Ishikawa (cell line): ENCODE results near the gene NTNG1.

Experiments used
- CEBPB ChIP-seq: IDR thresholded peaks from 2 replicates; pipeline ENCODE4 v1.6.1; 2012
- CREB1 ChIP-seq: IDR thresholded peaks from 2 replicates; pipeline ENCODE4 v1.6.1; 2012; ENCODE audit warnings: low read depth
- EGR1 ChIP-seq: IDR thresholded peaks from 2 replicates; pipeline ENCODE4 v1.6.1; 2012
- EP300 ChIP-seq: IDR thresholded peaks from 2 replicates; pipeline ENCODE4 v1.6.1; 2012; ENCODE audit warnings: borderline replicate concordance
- FOXM1 ChIP-seq: IDR thresholded peaks from 2 replicates; pipeline ENCODE4 v1.6.1; 2012; ENCODE audit warnings: low read depth, borderline replicate concordance
- MAX ChIP-seq: IDR thresholded peaks from 2 replicates; pipeline ENCODE4 v1.6.1; 2012
- NFIC ChIP-seq: IDR thresholded peaks from 2 replicates; pipeline ENCODE4 v1.6.1; 2012
- RAD21 ChIP-seq: IDR thresholded peaks from 2 replicates; pipeline ENCODE4 v1.6.1; 2012; ENCODE audit warnings: low read depth
- REST ChIP-seq: IDR thresholded peaks from 2 replicates; pipeline ENCODE4 v1.6.1; 2012; ENCODE audit warnings: low read depth, mild to moderate bottlenecking
- TAF1 ChIP-seq: IDR thresholded peaks from 2 replicates; pipeline ENCODE4 v1.6.1; 2012; ENCODE audit warnings: low read depth, mild to moderate bottlenecking
- TCF12 ChIP-seq: IDR thresholded peaks from 2 replicates; pipeline ENCODE4 v1.6.1; 2012; ENCODE audit warnings: low read depth
- TEAD4 ChIP-seq: IDR thresholded peaks from 2 replicates; pipeline ENCODE4 v1.6.1; 2012
- USF1 ChIP-seq: IDR thresholded peaks from 2 replicates; pipeline ENCODE4 v1.6.1; 2012
- YY1 ChIP-seq: IDR thresholded peaks from 2 replicates; pipeline ENCODE4 v1.6.1; 2012; ENCODE audit warnings: low read depth
- ZBTB7A ChIP-seq: IDR thresholded peaks from 2 replicates; pipeline ENCODE4 v1.6.1; 2012; ENCODE audit warnings: low read depth

Gene NTNG1

GRCh38 chr1:107277022-107277421 lies 136.2 kb downstream of the NTNG1 start:
- no peak for TF ChIP-seq USF1
- peak; percentile 60 for TF ChIP-seq RAD21

GRCh38 chr1:107286125-107286524 lies 145.3 kb downstream of the NTNG1 start:
- TF ChIP-seq YY1: no peak
- no peak for TF ChIP-seq CEBPB
- no peak for TF ChIP-seq MAX
- no peak for TF ChIP-seq CREB1

GRCh38 chr1:107291987-107292386 lies 151.1 kb downstream of the NTNG1 start:
- no peak for TF ChIP-seq CREB1
- TF ChIP-seq YY1: no peak

GRCh38 chr1:107293901-107294613 lies 153.2 kb downstream of the NTNG1 start:
- TF ChIP-seq USF1: no peak
- no peak for TF ChIP-seq NFIC
- no peak for TF ChIP-seq CREB1

- no peak for TF ChIP-seq EP300
- TF ChIP-seq EGR1: no peak
These were observed 153.8 kb downstream of the NTNG1 start for GRCh38 chr1:107294686-107295085.

GRCh38 chr1:107297681-107298080 lies 156.8 kb downstream of the NTNG1 start:
- TF ChIP-seq TAF1: no peak
- TF ChIP-seq ZBTB7A: no peak
- TF ChIP-seq EP300: no peak
- TF ChIP-seq YY1: no peak
- TF ChIP-seq CREB1: no peak
- no peak for TF ChIP-seq USF1
- no peak for TF ChIP-seq FOXM1
- no peak for TF ChIP-seq TCF12
- TF ChIP-seq RAD21: no peak
- TF ChIP-seq CEBPB: no peak
- no peak for TF ChIP-seq NFIC

- TF ChIP-seq CEBPB (no peak), TCF12 (no peak)
These were observed 157.7 kb downstream of the NTNG1 start for GRCh38 chr1:107298526-107298925.

GRCh38 chr1:107299521-107299920 lies 158.7 kb downstream of the NTNG1 start:
- TF ChIP-seq REST (no peak), RAD21 (no peak), NFIC (no peak), TCF12 (no peak), YY1 (no peak), CEBPB (no peak), USF1 (no peak), EP300 (no peak), CREB1 (no peak), EGR1 (no peak), ZBTB7A (no peak), TAF1 (no peak), TEAD4 (no peak)
